ENCODE data around the gene PAWR. TPM values are rescaled to one million over a fixed set of nuclear protein-coding genes. Genes with fewer than 3 reads are reported as not detected.

The PAWR gene
- total RNA-seq, 1 experiment from 2014 or later: 176 TPM

GRCh38 chr12:79661629-79662028, 29.1 kb downstream of the PAWR start:
- peaks cover 16 to 24% of the 10 kb centered on the region in 2 experiments for H3K4me1 Mint-ChIP-seq
- Histone ChIP-seq H2AFZ (ENCODE audit: low read length) (no peak overlapping the region), H3K4me1 (ENCODE audit: insufficient read depth, low read length) (no peaks in the 10 kb centered on the region; the same call in 1 of the 2 replicates), H3K14ac (ENCODE audit: insufficient read depth, low read length) (no peak overlapping the region), H3K27ac (ENCODE audit: insufficient read length, low read depth, low read length) (no peak overlapping the region), H3K23me2 (ENCODE audit: insufficient read length, low read depth, low read length, poor library complexity, severe bottlenecking) (no peaks in the 10 kb centered on the region), H2AK5ac (ENCODE audit: insufficient read length, low read length) (no peak overlapping the region), H3K18ac (ENCODE audit: insufficient read length, low read depth, low read length) (no peak overlapping the region), H2BK12ac (ENCODE audit: insufficient read length, low read depth, low read length) (no peak overlapping the region), H3K27me3 (ENCODE audit: insufficient read depth, low read length) (no peaks in the 10 kb centered on the region), H3K79me1 (ENCODE audit: insufficient read depth, low read depth, low read length, poor library complexity, severe bottlenecking) (peaks cover 3% of the 10 kb centered on the region), H2BK15ac (ENCODE audit: low read depth, low read length) (no peak overlapping the region), H4K91ac (ENCODE audit: insufficient read length, low read depth, low read length) (no peak overlapping the region), H3K56ac (ENCODE audit: insufficient read length, low read depth, low read length) (no peak overlapping the region), H2BK5ac (ENCODE audit: insufficient read length, low read length) (no peak overlapping the region), H3K9me3 (ENCODE audit: control insufficient read depth, low read depth, low read length) (no peaks in the 10 kb centered on the region), H3T11ph (ENCODE audit: low read length) (no peak overlapping the region), H2BK20ac (ENCODE audit: low read depth, low read length, poor library complexity, severe bottlenecking) (no peak overlapping the region), H4K8ac (replicated peaks; ENCODE audit: insufficient read length, low read depth, low read length) (no peak overlapping the region), H4K5ac (ENCODE audit: insufficient read length, low read depth, low read length) (no peak overlapping the region), H4K20me1 (ENCODE audit: control insufficient read depth, insufficient read depth, insufficient read length) (no peaks in the 10 kb centered on the region), H2BK120ac (ENCODE audit: low read depth, low read length, poor library complexity, severe bottlenecking) (no peak overlapping the region), H3K79me2 (ENCODE audit: insufficient read depth, low read length) (peaks cover 39% of the 10 kb centered on the region; the same call in 1 of the 2 replicates), H3K4me2 (ENCODE audit: insufficient read depth, insufficient read length, low read length) (no peak overlapping the region), H3K9ac (ENCODE audit: extremely low read depth, insufficient read length, low read length) (no peak overlapping the region), H3K23ac (ENCODE audit: insufficient read length, low read depth, low read length) (no peak overlapping the region), H3K4ac (ENCODE audit: low read depth, low read length) (no peak overlapping the region)
- H3K9me3 Mint-ChIP-seq: no peaks in the 10 kb centered on the region
- TF ChIP-seq, protein P1, sequence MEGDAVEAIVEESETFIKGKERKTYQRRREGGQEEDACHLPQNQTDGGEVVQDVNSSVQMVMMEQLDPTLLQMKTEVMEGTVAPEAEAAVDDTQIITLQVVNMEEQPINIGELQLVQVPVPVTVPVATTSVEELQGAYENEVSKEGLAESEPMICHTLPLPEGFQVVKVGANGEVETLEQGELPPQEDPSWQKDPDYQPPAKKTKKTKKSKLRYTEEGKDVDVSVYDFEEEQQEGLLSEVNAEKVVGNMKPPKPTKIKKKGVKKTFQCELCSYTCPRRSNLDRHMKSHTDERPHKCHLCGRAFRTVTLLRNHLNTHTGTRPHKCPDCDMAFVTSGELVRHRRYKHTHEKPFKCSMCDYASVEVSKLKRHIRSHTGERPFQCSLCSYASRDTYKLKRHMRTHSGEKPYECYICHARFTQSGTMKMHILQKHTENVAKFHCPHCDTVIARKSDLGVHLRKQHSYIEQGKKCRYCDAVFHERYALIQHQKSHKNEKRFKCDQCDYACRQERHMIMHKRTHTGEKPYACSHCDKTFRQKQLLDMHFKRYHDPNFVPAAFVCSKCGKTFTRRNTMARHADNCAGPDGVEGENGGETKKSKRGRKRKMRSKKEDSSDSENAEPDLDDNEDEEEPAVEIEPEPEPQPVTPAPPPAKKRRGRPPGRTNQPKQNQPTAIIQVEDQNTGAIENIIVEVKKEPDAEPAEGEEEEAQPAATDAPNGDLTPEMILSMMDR (conservative IDR thresholded peaks at IDR 0.05): no peak
- H3K36me3 Mint-ChIP-seq (ENCODE audit: insufficient read depth in 1 of 3, low read depth in 3 of 3): peaks cover 37 to 45% (median 39%) of the 10 kb centered on the region in 3 experiments
- H3K4me3 Mint-ChIP-seq: no peak overlapping the region
- no peaks in the 10 kb centered on the region for H3K27me3 Mint-ChIP-seq (ENCODE audit: low read depth)
- DNase-seq: no peak
- no peak overlapping the region for H3K27ac Mint-ChIP-seq
